OCI-LY1 (cell line): ENCODE measurements around the gene PTPRN2.
"Not testable (repeated sequence)": the region's sequence is repeated elsewhere in the genome, so short reads cannot be mapped to it uniquely, and the experiment has no call there.

Experiments used
- H2AFZ ChIP-seq: fragments of 200-600 bp; sonication (generic), shearing (Covaris generic); 2 replicates; pipeline ENCODE4 v1.6.0; 2014; ENCODE audit warnings: antibody characterized with exemption, mild to moderate bottlenecking, low read length
- H3F3A ChIP-seq: fragments of 200-600 bp; sonication (generic), shearing (Covaris generic); 2 replicates; pipeline ENCODE4 v1.6.0; 2014; ENCODE audit warnings: mild to moderate bottlenecking, antibody characterized with exemption, low read length, moderate library complexity; ENCODE audit not compliant: insufficient read depth
- H3K27ac ChIP-seq: fragments of 200-600 bp; sonication (generic); 2 replicates; pipeline ENCODE4 v1.5.1; 2014; ENCODE audit warnings: low read length, mixed run types, mild to moderate bottlenecking, low read depth; ENCODE audit not compliant: poor library complexity, severe bottlenecking
- H3K27me3 ChIP-seq: fragments of 200-600 bp; sonication (generic); 2 replicates; pipeline ENCODE4 v1.6.0; 2014; ENCODE audit warnings: antibody characterized with exemption, mild to moderate bottlenecking, low read length, moderate library complexity; ENCODE audit not compliant: insufficient read depth
- H3K36me3 ChIP-seq: fragments of 200-600 bp; sonication (generic); 2 replicates; pipeline ENCODE4 v1.6.1; 2014; ENCODE audit warnings: mild to moderate bottlenecking, antibody characterized with exemption, low read length, moderate library complexity, mixed read lengths; ENCODE audit not compliant: insufficient read depth
- H3K4me1 ChIP-seq: fragments of 200-600 bp; sonication (generic); 2 replicates; pipeline ENCODE4 v1.5.1; 2014; ENCODE audit warnings: mild to moderate bottlenecking, low read length, moderate library complexity; ENCODE audit not compliant: insufficient read depth, severe bottlenecking
- H3K4me2 ChIP-seq: fragments of 200-600 bp; sonication (generic), shearing (Covaris generic); 2 replicates; pipeline ENCODE4 v1.6.1; 2014; ENCODE audit warnings: low read length
- H3K4me3 ChIP-seq: fragments of 200-600 bp; sonication (generic); 2 replicates; pipeline ENCODE4 v1.5.1; 2014; ENCODE audit warnings: low read length, low read depth, mild to moderate bottlenecking, mixed read lengths; ENCODE audit not compliant: poor library complexity, severe bottlenecking
- H3K79me2 ChIP-seq: fragments of 200-600 bp; shearing (Covaris generic); 2 replicates; pipeline ENCODE4 v1.6.1; 2016; ENCODE audit warnings: mixed run types, low read length, mixed read lengths; ENCODE audit not compliant: insufficient read depth
- H3K9ac ChIP-seq: fragments of 200-600 bp; sonication (generic), shearing (Covaris generic); 2 replicates; pipeline ENCODE4 v1.6.1; 2014; ENCODE audit warnings: mild to moderate bottlenecking, low read length, mixed read lengths
- H3K9me2 ChIP-seq: fragments of 200-600 bp; sonication (generic), shearing (Covaris generic); 2 replicates; pipeline ENCODE4 v1.6.1; 2014; ENCODE audit warnings: low read depth, mild to moderate bottlenecking, low read length, mixed read lengths
- H3K9me3 ChIP-seq: fragments of 200-600 bp; shearing (Covaris generic); 2 replicates; pipeline ENCODE4 v1.6.1; 2014; ENCODE audit warnings: low read length, mixed read lengths
- H4K20me1 ChIP-seq: fragments of 200-600 bp; sonication (generic), shearing (Covaris generic); 2 replicates; pipeline ENCODE4 v1.6.0; 2016; ENCODE audit warnings: mild to moderate bottlenecking, low read length; ENCODE audit not compliant: insufficient read depth
- CTCF ChIP-seq: fragments of 200-600 bp; sonication (generic), shearing (Covaris generic); IDR thresholded peaks from 2 replicates; pipeline ENCODE4 v1.5.1; 2017; ENCODE audit warnings: mild to moderate bottlenecking, antibody characterized with exemption, low read length, moderate library complexity, mixed read lengths
- EZH2 ChIP-seq: fragments of 200-600 bp; sonication (generic), shearing (Covaris generic); IDR thresholded peaks from 2 replicates; pipeline ENCODE4 v1.8.0; 2017; ENCODE audit warnings: borderline replicate concordance, mixed run types, mild to moderate bottlenecking, antibody characterized with exemption, low read length, moderate library complexity, mixed read lengths

Gene PTPRN2

DNA sequence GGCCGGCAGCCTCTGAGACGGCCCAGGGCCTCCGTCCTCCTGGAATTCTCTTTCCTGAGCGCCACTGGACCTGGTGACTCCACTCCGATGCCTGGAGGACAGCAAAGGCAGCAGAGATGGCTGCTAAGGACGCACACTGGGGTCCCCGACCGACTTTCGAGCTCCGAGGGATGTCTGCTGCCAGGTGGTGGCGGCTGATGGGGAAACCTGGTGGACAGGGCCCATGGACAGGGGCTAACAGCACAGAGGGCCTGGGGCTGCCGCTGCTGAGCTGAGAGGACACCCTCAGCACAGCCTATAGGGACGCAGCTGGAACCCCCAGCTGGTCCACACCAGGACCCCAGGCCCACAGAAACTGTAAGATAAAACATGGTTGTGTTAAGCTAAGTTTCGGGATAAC lies 884.5 kb downstream of the PTPRN2 start:
- no peaks in the 10 kb centered on the region for H3K9me3 ChIP-seq
- no peak for TF ChIP-seq CTCF
- TF ChIP-seq EZH2, result no peak
- no peak overlapping the region for H3K4me2 ChIP-seq
- H3K27ac ChIP-seq, result no peak overlapping the region
- H3F3A ChIP-seq, result no peaks in the 10 kb centered on the region
- H2AFZ ChIP-seq, result no peak overlapping the region
- no peaks in the 10 kb centered on the region for H3K4me1 ChIP-seq
- no peaks in the 10 kb centered on the region for H3K36me3 ChIP-seq
- H4K20me1 ChIP-seq, result no peaks in the 10 kb centered on the region
- H3K9ac ChIP-seq, result no peak overlapping the region
- H3K79me2 ChIP-seq, result no peaks in the 10 kb centered on the region
- H3K9me2 ChIP-seq, result no peaks in the 10 kb centered on the region
- no peak overlapping the region for H3K4me3 ChIP-seq
- peaks cover 8% of the 10 kb centered on the region; the same call in 1 of the 2 replicates for H3K27me3 ChIP-seq

DNA sequence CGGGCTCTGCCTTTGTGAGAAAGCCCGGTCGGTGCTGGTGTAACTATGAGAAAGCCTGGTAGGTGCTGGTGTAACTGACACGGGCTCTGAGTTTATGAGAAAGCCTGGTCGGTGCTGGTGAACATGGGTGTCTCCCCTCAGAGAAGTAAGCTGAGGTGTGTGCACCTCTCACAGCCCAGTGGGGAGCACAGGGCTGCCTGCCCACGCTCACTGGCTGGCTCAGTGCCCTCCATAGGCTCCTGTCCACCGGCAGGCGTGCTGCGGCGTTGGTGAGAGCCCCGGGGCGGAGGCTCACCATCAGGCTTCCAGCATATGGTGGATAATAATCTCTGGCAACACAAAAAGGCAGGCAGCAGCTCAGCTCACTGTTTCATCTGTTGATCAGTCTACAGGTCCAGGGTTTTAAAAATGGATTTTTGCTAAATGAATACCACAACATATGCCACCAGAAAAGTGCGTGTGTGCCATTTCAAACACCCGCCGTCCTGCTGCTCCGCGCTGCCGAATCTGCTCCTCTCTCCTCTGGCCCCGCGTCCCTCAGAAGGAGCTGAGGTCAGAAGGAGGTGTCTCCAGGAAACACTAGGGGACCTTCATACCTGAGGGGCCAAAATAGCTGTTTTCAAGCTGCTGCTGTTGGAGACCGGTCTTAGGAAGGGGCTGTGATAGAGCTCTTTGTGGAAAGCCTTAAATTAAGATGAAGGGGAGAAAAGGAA lies 885.2 kb downstream of the PTPRN2 start:
- H3K27ac ChIP-seq, result no peak overlapping the region
- no peaks in the 10 kb centered on the region for H3K4me1 ChIP-seq
- H3K4me2 ChIP-seq, result no peak overlapping the region
- peaks cover 8% of the 10 kb centered on the region; the same call in 1 of the 2 replicates for H3K27me3 ChIP-seq
- no peaks in the 10 kb centered on the region for H3K79me2 ChIP-seq
- no peak overlapping the region for H2AFZ ChIP-seq
- H4K20me1 ChIP-seq, result no peaks in the 10 kb centered on the region
- no peaks in the 10 kb centered on the region for H3K36me3 ChIP-seq
- TF ChIP-seq EZH2 (no peak), CTCF (no peak)
- H3K9me2 ChIP-seq, result no peaks in the 10 kb centered on the region
- no peaks in the 10 kb centered on the region for H3K9me3 ChIP-seq
- H3K4me3 ChIP-seq, result no peak overlapping the region
- no peak overlapping the region for H3K9ac ChIP-seq
- no peaks in the 10 kb centered on the region for H3F3A ChIP-seq

- not testable (repeated sequence) for H3K9me3 ChIP-seq, H3K27me3 ChIP-seq
Measured at GRCh38 chr7:157701395-157702180, 886.0 kb downstream of the PTPRN2 start.

More at GRCh38 chr7:157701395-157702180, 886.0 kb downstream of the PTPRN2 start:
- H3K4me2 ChIP-seq, H3K4me1 ChIP-seq, H3K9ac ChIP-seq, H3K36me3 ChIP-seq, H3K4me3 ChIP-seq, H3K9me2 ChIP-seq, H4K20me1 ChIP-seq, H3K79me2 ChIP-seq, H3F3A ChIP-seq, H2AFZ ChIP-seq, H3K27ac ChIP-seq: not testable (repeated sequence)
